HepG2 (cell line): ENCODE results near the gene CRIM1. TPM values are rescaled to one million over a fixed set of nuclear protein-coding genes. Genes with fewer than 3 reads are reported as not detected.

ENCODE experiments used
- ATAC-seq: fragments of 200-7000 bp; cut with Tn5 transposase; 3 replicates; pipeline ENCODE4 v1.9.1; 2020; ENCODE audit warnings: mild to moderate bottlenecking, moderate library complexity
- BruUV-seq: library from RNA; stranded (reverse); fragments of 400-500 nt; replicated peaks from 2 replicates; lab custom pipeline; 2021; lab: Mats Ljungman, UMichigan
- CTCF ChIA-PET: fragments of 300-600 bp; formaldehyde crosslinking; extraction: SDS; loops from one replicate; lab custom pipeline; 2021; ENCODE audit warnings: low total read pairs, inconsistent platforms, low intra/inter-chr PET ratio; lab: Yijun Ruan, JAX
- POLR2A ChIA-PET: fragments of 350-600 bp; sonication (Branson Sonifier 250); formaldehyde crosslinking; loops from one replicate; lab custom pipeline; 2020; ENCODE audit warnings: antibody characterized with exemption, inconsistent platforms; lab: Yijun Ruan, JAX
- DNase-seq: peaks from one replicate; pipeline ENCODE4 v3.0.0-alpha.2; 2015; ENCODE audit warnings: low spot score
- FAIRE-seq: peaks from 3 replicates; lab custom pipeline; 2011; peaks lifted over from hg19 to GRCh38; lab: Jason Lieb, UNC
- H2AFZ ChIP-seq: one replicate; pipeline ENCODE4 v1.6.1; 2011; ENCODE audit warnings: low read length, inconsistent platforms
- H3K27ac ChIP-seq: fragments of 300-600 bp; 3 replicates; pipeline ENCODE4 v1.8.0; 2011; ENCODE audit warnings: mixed run types, mild to moderate bottlenecking, mixed read lengths, low read length, inconsistent platforms; ENCODE audit not compliant: insufficient read depth; ENCODE audit errors: extremely low read length
- H3K27me3 ChIP-seq, 2 experiments: fragments of 200-600 bp in 1 of 2; 2 replicates in 1 of 2; 3 replicates in 1 of 2; pipeline versions ENCODE4 v1.6.0 to v1.8.0; 2011; ENCODE audit warnings: low read length in 2 of 2, mild to moderate bottlenecking in 2 of 2, moderate library complexity in 2 of 2, inconsistent platforms in 1 of 2; ENCODE audit not compliant: insufficient read depth in 2 of 2, control insufficient read depth in 1 of 2
- H3K36me3 ChIP-seq, 2 experiments: fragments of 200-600 bp in 1 of 2; replicated peaks in 1 of 2; 2 replicates in 1 of 2; 3 replicates in 1 of 2; pipeline versions ENCODE4 v1.5.1 to v1.8.0; 2011; ENCODE audit warnings: low read length in 2 of 2, inconsistent platforms in 1 of 2; ENCODE audit not compliant: insufficient read depth in 2 of 2, control insufficient read depth in 1 of 2
- H3K4me1 ChIP-seq: 2 replicates; pipeline ENCODE4 v1.5.1; 2012; ENCODE audit warnings: low read length, inconsistent platforms; ENCODE audit not compliant: insufficient read depth
- H3K4me2 ChIP-seq: 2 replicates; pipeline ENCODE4 v1.6.0; 2011; ENCODE audit warnings: low read depth, low read length, inconsistent platforms
- H3K4me3 ChIP-seq, 3 experiments: fragments of 200-600 bp in 1 of 3; sonication (generic), shearing (Covaris generic) in 1 of 3; replicated peaks in 1 of 3; 2 replicates each; pipeline ENCODE4 v1.5.1; 2011 to 2016; ENCODE audit warnings: low read length in 3 of 3, inconsistent platforms in 2 of 3, low read depth in 2 of 3, mild to moderate bottlenecking in 2 of 3, control low read depth in 1 of 3, mixed read lengths in 1 of 3; ENCODE audit not compliant: insufficient read depth in 1 of 3
- H3K79me2 ChIP-seq: one replicate; pipeline ENCODE4 v1.6.1; 2011; ENCODE audit warnings: low read length, inconsistent platforms; ENCODE audit not compliant: insufficient read depth
- H3K9ac ChIP-seq: 2 replicates; pipeline ENCODE4 v1.6.0; 2011; ENCODE audit warnings: mild to moderate bottlenecking, low read depth, low read length, inconsistent platforms; ENCODE audit not compliant: insufficient read depth
- H3K9me3 ChIP-seq: 2 replicates; pipeline ENCODE4 v1.5.1; 2012; ENCODE audit warnings: mild to moderate bottlenecking, low read length
- H4K20me1 ChIP-seq: 2 replicates; pipeline ENCODE4 v1.6.0; 2011; ENCODE audit warnings: inconsistent platforms, mild to moderate bottlenecking, low read length, moderate library complexity; ENCODE audit not compliant: insufficient read depth
- FOXC1 ChIP-seq: sonication (generic); formaldehyde crosslinking; IDR thresholded peaks from 2 replicates; pipeline ENCODE4 v1.8.0; 2022; ENCODE audit warnings: mild to moderate bottlenecking, missing genetic modification reagents, borderline replicate concordance
- HOXA7 ChIP-seq: sonication (generic); formaldehyde crosslinking; IDR thresholded peaks from 2 replicates; pipeline ENCODE4 v1.8.1; 2022; ENCODE audit warnings: mild to moderate bottlenecking, missing genetic modification reagents, moderate library complexity
- RBM22 ChIP-seq: fragments of 200-400 bp; formaldehyde crosslinking; optimal IDR thresholded peaks from 2 replicates; pipeline ENCODE3; 2017; ENCODE audit warnings: mild to moderate bottlenecking, low read length, moderate library complexity
- SIX1 ChIP-seq: sonication (generic); formaldehyde crosslinking; IDR thresholded peaks from 2 replicates; pipeline ENCODE4 v1.4.0; 2020; ENCODE audit warnings: missing genetic modification reagents, borderline replicate concordance
- SKI ChIP-seq: fragments of 450-650 bp; IDR thresholded peaks from one replicate; pipeline ENCODE4 v1.6.1; 2018; ENCODE audit warnings: mild to moderate bottlenecking; ENCODE audit not compliant: partially characterized antibody
- ZBTB8A ChIP-seq: sonication (generic); formaldehyde crosslinking; IDR thresholded peaks from 2 replicates; pipeline ENCODE4 v1.4.0; 2020; ENCODE audit warnings: mild to moderate bottlenecking, low read depth, missing genetic modification reagents, borderline replicate concordance
- ZFP1 ChIP-seq: IDR thresholded peaks from 2 replicates; pipeline ENCODE4 v1.6.1; 2016
- ZNF451 ChIP-seq: sonication (generic); formaldehyde crosslinking; IDR thresholded peaks from 2 replicates; pipeline ENCODE4 v1.5.0; 2020; ENCODE audit warnings: mild to moderate bottlenecking, missing genetic modification reagents
- ZNF75D ChIP-seq: sonication (generic); formaldehyde crosslinking; IDR thresholded peaks from 2 replicates; pipeline ENCODE4 v1.8.1; 2023; ENCODE audit warnings: missing genetic modification reagents, mild to moderate bottlenecking, borderline replicate concordance
- ZSCAN21 ChIP-seq: sonication (generic); formaldehyde crosslinking; IDR thresholded peaks from 2 replicates; pipeline ENCODE4 v1.8.0; 2022; ENCODE audit warnings: mild to moderate bottlenecking, missing genetic modification reagents, moderate library complexity, borderline replicate concordance
- whole genome bisulfite sequencing: methylation state at CpG from one replicate; pipeline ENCODE4 v1.1.6; 2017; ENCODE audit warnings: low lambda C conversion rate; 5-methylcytosine and 5-hydroxymethylcytosine counted together
- in situ Hi-C: cut with HindIII; loops from 2 replicates; pipeline ENCODE4 v1.10.0; 2017; ENCODE audit warnings: low pct_unique_long_range_greater_than_20kb; ENCODE audit not compliant: extremely low pct_ligation_motif_present
- intact Hi-C: fragments of 100-400 bp; cut with micrococcal nuclease; formaldehyde crosslinking; loops from one replicate; pipeline ENCODE4 v1.10.0; 2022; ENCODE audit not compliant: unreplicated experiment
- polyA plus RNA-seq, 8 experiments: library from polyadenylated mRNA; depleted of rRNA in 3 of 8; stranded (reverse) in 7 of 8; unstranded in 1 of 8; fragments of >200 nt; fragmentation: Illumina TruSeq in 4 of 8; extraction: Trizol in 4 of 8; gene quantifications; 2 replicates each; pipeline versions ENCODE4 v1.2.1 to v1.2.3, GENCODE V29; 2011 to 2016; ENCODE audit warnings: low read depth in 4 of 8, missing spikeins in 1 of 8, mixed read lengths in 1 of 8; ENCODE audit not compliant: insufficient read depth in 1 of 8
- total RNA-seq, 5 experiments: library from RNA; depleted of rRNA; stranded (reverse); fragments of >200 nt; fragmentation: Illumina TruSeq; extraction: Trizol; gene quantifications; 2 replicates each; pipeline ENCODE4 v1.2.3, GENCODE V29; 2016; ENCODE audit warnings: low read depth in 1 of 5
- TF ChIP-seq, protein P1 (sequence below): sonication (generic); formaldehyde crosslinking; IDR thresholded peaks from 2 replicates; pipeline ENCODE4 v1.4.0; 2020; ENCODE audit warnings: missing genetic modification reagents
- TF ChIP-seq, protein P2 (sequence below), 2 experiments: sonication (generic) in 1 of 2; formaldehyde crosslinking in 1 of 2; IDR thresholded peaks; 2 replicates each; pipeline versions ENCODE4 v1.4.0 to v1.6.1; 2018 to 2020; ENCODE audit warnings: missing genetic modification reagents in 2 of 2, borderline replicate concordance in 1 of 2, low read depth in 1 of 2, mild to moderate bottlenecking in 1 of 2, missing biosample characterization in 1 of 2

CRIM1 gene
- total and polyA plus RNA-seq, 2 of the 13 experiments (the other 11 are each of a cell fraction or from before 2014, with no cell fraction given): 39.1 to 69.9 TPM

DNA sequence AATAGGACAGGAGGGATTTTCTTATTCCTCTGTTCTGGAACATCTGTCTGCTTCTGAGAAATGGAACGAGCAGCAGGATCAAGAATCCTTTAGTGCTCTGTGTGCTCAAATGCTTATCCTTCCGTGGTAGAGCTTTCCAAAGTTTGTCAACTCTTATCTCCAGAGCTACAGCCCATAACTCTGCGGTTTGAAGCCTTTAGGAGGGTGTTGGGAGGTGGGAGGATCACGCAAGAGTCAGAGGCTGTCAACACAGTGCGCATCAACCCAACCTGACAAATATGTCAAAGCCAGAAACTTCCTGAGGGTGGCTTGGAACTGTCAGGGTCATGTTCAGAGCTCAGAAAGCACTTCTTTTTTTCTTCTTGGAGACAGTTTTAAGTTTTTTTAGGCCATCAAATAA, 95.9 kb downstream of the CRIM1 start:
- Histone ChIP-seq H3K36me3 (peaks cover 31 to 70% of the 10 kb centered on the region in 2 experiments), H3K27me3 (no peaks in the 10 kb centered on the region), H3K9ac (no peak overlapping the region)
- DNase-seq: no peak
- TF ChIP-seq ZNF75D (CRISPR knock-in tag): no peak
- TF ChIP-seq ZBTB8A (CRISPR knock-in tag): no peak
- no peak for TF ChIP-seq HOXA7 (CRISPR knock-in tag)
- TF ChIP-seq, protein P1, sequence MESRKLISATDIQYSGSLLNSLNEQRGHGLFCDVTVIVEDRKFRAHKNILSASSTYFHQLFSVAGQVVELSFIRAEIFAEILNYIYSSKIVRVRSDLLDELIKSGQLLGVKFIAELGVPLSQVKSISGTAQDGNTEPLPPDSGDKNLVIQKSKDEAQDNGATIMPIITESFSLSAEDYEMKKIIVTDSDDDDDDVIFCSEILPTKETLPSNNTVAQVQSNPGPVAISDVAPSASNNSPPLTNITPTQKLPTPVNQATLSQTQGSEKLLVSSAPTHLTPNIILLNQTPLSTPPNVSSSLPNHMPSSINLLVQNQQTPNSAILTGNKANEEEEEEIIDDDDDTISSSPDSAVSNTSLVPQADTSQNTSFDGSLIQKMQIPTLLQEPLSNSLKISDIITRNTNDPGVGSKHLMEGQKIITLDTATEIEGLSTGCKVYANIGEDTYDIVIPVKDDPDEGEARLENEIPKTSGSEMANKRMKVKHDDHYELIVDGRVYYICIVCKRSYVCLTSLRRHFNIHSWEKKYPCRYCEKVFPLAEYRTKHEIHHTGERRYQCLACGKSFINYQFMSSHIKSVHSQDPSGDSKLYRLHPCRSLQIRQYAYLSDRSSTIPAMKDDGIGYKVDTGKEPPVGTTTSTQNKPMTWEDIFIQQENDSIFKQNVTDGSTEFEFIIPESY: 0 out of 2 replicates have a peak, but pooled peaks have one; percentile 30
- TF ChIP-seq ZSCAN21 (CRISPR knock-in tag): no peak
- TF ChIP-seq ZNF451 (CRISPR knock-in tag): no peak
- TF ChIP-seq ZFP1: no peak
- TF ChIP-seq, protein P2, sequence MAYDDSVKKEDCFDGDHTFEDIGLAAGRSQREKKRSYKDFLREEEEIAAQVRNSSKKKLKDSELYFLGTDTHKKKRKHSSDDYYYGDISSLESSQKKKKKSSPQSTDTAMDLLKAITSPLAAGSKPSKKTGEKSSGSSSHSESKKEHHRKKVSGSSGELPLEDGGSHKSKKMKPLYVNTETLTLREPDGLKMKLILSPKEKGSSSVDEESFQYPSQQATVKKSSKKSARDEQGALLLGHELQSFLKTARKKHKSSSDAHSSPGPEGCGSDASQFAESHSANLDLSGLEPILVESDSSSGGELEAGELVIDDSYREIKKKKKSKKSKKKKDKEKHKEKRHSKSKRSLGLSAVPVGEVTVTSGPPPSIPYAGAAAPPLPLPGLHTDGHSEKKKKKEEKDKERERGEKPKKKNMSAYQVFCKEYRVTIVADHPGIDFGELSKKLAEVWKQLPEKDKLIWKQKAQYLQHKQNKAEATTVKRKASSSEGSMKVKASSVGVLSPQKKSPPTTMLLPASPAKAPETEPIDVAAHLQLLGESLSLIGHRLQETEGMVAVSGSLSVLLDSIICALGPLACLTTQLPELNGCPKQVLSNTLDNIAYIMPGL (CRISPR knock-in tag; IDR thresholded peaks at IDR 0.05; ENCODE audit: borderline replicate concordance in 1 of 2, low read depth in 1 of 2): no peak
- no peak for TF ChIP-seq FOXC1
- no peak for TF ChIP-seq SIX1 (CRISPR knock-in tag)
- peak; percentile 40 for TF ChIP-seq RBM22
- no peak for TF ChIP-seq SKI
- TF ChIP-seq, all 625 proteins: peak for 2
- no peaks in the 10 kb centered on the region for H3K9me3 ChIP-seq
- ChIA-PET POLR2A (interaction anchor here (0.7 to 1.0 kb wide), 2 partner anchors 18 to 97 kb away, joined by 3 read pairs; no protein-coding TSS in a partner anchor), CTCF (no interaction called here)
- no peak overlapping the region for H3K4me2 ChIP-seq
- WGBS: 87% methylated on average over 5 of the region's 5 CpGs
- peaks cover 66% of the 10 kb centered on the region for H3K4me1 ChIP-seq
- intact Hi-C loops: loop anchor here (5.0 kb wide), 1 partner anchor 39 kb away; no protein-coding TSS in a partner anchor
- BruUV-seq: no TSS peak
- no peak for ATAC-seq
- H4K20me1 ChIP-seq: peaks cover 8% of the 10 kb centered on the region; the same call in 1 of the 2 replicates
- H3K27ac ChIP-seq: no peak overlapping the region
- peaks cover 7% of the 10 kb centered on the region for H3K79me2 ChIP-seq
- no peak overlapping the region for H2AFZ ChIP-seq
- H3K4me3 ChIP-seq: no peak overlapping the region
- no peak for FAIRE-seq
- in situ Hi-C loops: no loop called here
